ENCODE results near the gene CHMP3.
"Not testable (repeated sequence)": the region's sequence is repeated elsewhere in the genome, so short reads cannot be mapped to it uniquely, and the experiment has no call there.

Gene CHMP3

GRCh38 chr2:86512892-86513291 is 50.4 kb downstream of the CHMP3 start:
- DNase-seq: no peak

GRCh38 chr2:86512034-86512433 is 51.2 kb downstream of the CHMP3 start:
- DNase-seq: no peak

GRCh38 chr2:86510436-86510933 is 52.8 kb downstream of the CHMP3 start:
- no peak for DNase-seq

GRCh38 chr2:86507600-86507999 is 55.6 kb downstream of the CHMP3 start:
- no peak for DNase-seq

- no peak for DNase-seq
Observed at GRCh38 chr2:86500325-86501083, 62.7 kb downstream of the CHMP3 start.

- no peak for DNase-seq
Observed at GRCh38 chr2:86499326-86499725, 63.9 kb downstream of the CHMP3 start.

GRCh38 chr2:86498468-86499260 is 64.6 kb downstream of the CHMP3 start:
- DNase-seq: no peak

- not testable (repeated sequence) for DNase-seq
Observed at GRCh38 chr2:86496391-86496790, 66.9 kb downstream of the CHMP3 start.

GRCh38 chr2:86492048-86492453 is 71.2 kb downstream of the CHMP3 start:
- DNase-seq: no peak

- DNase-seq: no peak
Observed at GRCh38 chr2:86491088-86491487, 72.2 kb downstream of the CHMP3 start.

- DNase-seq: no peak
Observed at GRCh38 chr2:86490245-86490644, 73.0 kb downstream of the CHMP3 start.

- DNase-seq: no peak
Observed at GRCh38 chr2:86489542-86489941, 73.7 kb downstream of the CHMP3 start.

- no peak for DNase-seq
Observed at GRCh38 chr2:86488561-86489250, 74.5 kb downstream of the CHMP3 start.

- no peak for DNase-seq
Observed at GRCh38 chr2:86487062-86487461, 76.2 kb downstream of the CHMP3 start.

GRCh38 chr2:86485802-86486201 is 77.4 kb downstream of the CHMP3 start:
- DNase-seq: no peak

GRCh38 chr2:86485103-86485502 is 78.1 kb downstream of the CHMP3 start:
- no peak for DNase-seq

- no peak for DNase-seq
Observed at GRCh38 chr2:86484385-86484784, 78.9 kb downstream of the CHMP3 start.

GRCh38 chr2:86482034-86482433 is 81.2 kb downstream of the CHMP3 start:
- no peak for DNase-seq

- DNase-seq: no peak
Observed at GRCh38 chr2:86480105-86480504, 83.1 kb downstream of the CHMP3 start.

- DNase-seq: no peak
Observed at GRCh38 chr2:86477349-86477748, 85.9 kb downstream of the CHMP3 start.

GRCh38 chr2:86476918-86477317 is 86.3 kb downstream of the CHMP3 start:
- DNase-seq: no peak

GRCh38 chr2:86476092-86476491 is 87.2 kb downstream of the CHMP3 start:
- no peak for DNase-seq

GRCh38 chr2:86471637-86472036 is 91.6 kb downstream of the CHMP3 start:
- DNase-seq: no peak
